ENCODE measurements around the gene PEX16. TPM values are rescaled to one million over a fixed set of nuclear protein-coding genes. Genes with fewer than 3 reads are reported as not detected.

Gene PEX16
- total RNA-seq, 1 donor from 2014 or later, result 20.7 TPM

- no peaks in the 10 kb centered on the region for H3K9me3 Mint-ChIP-seq
- H3K4me3 Mint-ChIP-seq, result no peak overlapping the region
- H3K36me3 Mint-ChIP-seq, result no peaks in the 10 kb centered on the region
- H3K27me3 Mint-ChIP-seq (ENCODE audit: low read depth), result peaks cover 21% of the 10 kb centered on the region
- H3K27ac Mint-ChIP-seq, result no peak overlapping the region
- H3K4me1 Mint-ChIP-seq, result peaks cover 4% of the 10 kb centered on the region
- no peak for TF ChIP-seq CTCF (IDR thresholded peaks at IDR 0.05; ENCODE audit: unreplicated experiment)
- no peak for DNase-seq (ENCODE audit: low spot score in 2 of 2, unreplicated experiment in 2 of 2)
These were observed 24.8 kb downstream of the PEX16 start for GRCh38 chr11:45892856-45893255.

- TF ChIP-seq CTCF (IDR thresholded peaks at IDR 0.05; ENCODE audit: unreplicated experiment), result no peak
- no peak overlapping the region for H3K4me3 Mint-ChIP-seq
- H3K27ac Mint-ChIP-seq, result no peak overlapping the region
- no peaks in the 10 kb centered on the region for H3K9me3 Mint-ChIP-seq
- H3K4me1 Mint-ChIP-seq, result no peaks in the 10 kb centered on the region
- no peaks in the 10 kb centered on the region for H3K36me3 Mint-ChIP-seq
- peaks cover 39% of the 10 kb centered on the region for H3K27me3 Mint-ChIP-seq (ENCODE audit: low read depth)
- no peak for DNase-seq (ENCODE audit: low spot score in 2 of 2, unreplicated experiment in 2 of 2)
These were observed 26.7 kb downstream of the PEX16 start for GRCh38 chr11:45890886-45891550.

GRCh38 chr11:45889966-45890365 lies 27.7 kb downstream of the PEX16 start:
- Mint-ChIP-seq H3K4me1 (peaks cover 3% of the 10 kb centered on the region), H3K36me3 (no peaks in the 10 kb centered on the region)

GRCh38 chr11:45889555-45889954 lies 28.1 kb downstream of the PEX16 start:
- Mint-ChIP-seq H3K4me1 (peaks cover 3% of the 10 kb centered on the region), H3K9me3 (no peaks in the 10 kb centered on the region)

More at GRCh38 chr11:45889966-45890365, 27.7 kb downstream of the PEX16 start:
- peaks cover 44% of the 10 kb centered on the region for H3K27me3 Mint-ChIP-seq (ENCODE audit: low read depth)
- H3K27ac Mint-ChIP-seq, result no peak overlapping the region
- TF ChIP-seq CTCF (IDR thresholded peaks at IDR 0.05; ENCODE audit: unreplicated experiment), result no peak
- no peak overlapping the region for H3K4me3 Mint-ChIP-seq
- no peak for DNase-seq (ENCODE audit: low spot score in 2 of 2, unreplicated experiment in 2 of 2)
- no peaks in the 10 kb centered on the region for H3K9me3 Mint-ChIP-seq

GRCh38 chr11:45887587-45887986 lies 30.1 kb downstream of the PEX16 start:
- Mint-ChIP-seq H3K4me3 (no peak overlapping the region), H3K9me3 (no peaks in the 10 kb centered on the region), H3K4me1 (peaks cover 3% of the 10 kb centered on the region), H3K36me3 (no peaks in the 10 kb centered on the region), H3K27ac (no peak overlapping the region), H3K27me3 (ENCODE audit: low read depth) (peaks cover 50% of the 10 kb centered on the region)
- no peak for TF ChIP-seq CTCF (IDR thresholded peaks at IDR 0.05; ENCODE audit: unreplicated experiment)
- no peak for DNase-seq (ENCODE audit: low spot score in 2 of 2, unreplicated experiment in 2 of 2)

More at GRCh38 chr11:45889555-45889954, 28.1 kb downstream of the PEX16 start:
- no peak for DNase-seq (ENCODE audit: low spot score in 2 of 2, unreplicated experiment in 2 of 2)
- Mint-ChIP-seq H3K27me3 (ENCODE audit: low read depth) (peaks cover 48% of the 10 kb centered on the region), H3K36me3 (no peaks in the 10 kb centered on the region), H3K4me3 (no peak overlapping the region), H3K27ac (no peak overlapping the region)
- no peak for TF ChIP-seq CTCF (IDR thresholded peaks at IDR 0.05; ENCODE audit: unreplicated experiment)
